ENCODE data around the gene PDSS2.
A peak's percentile ranks its signal among the peaks of the same experiment; 100 is the strongest.

PDSS2 gene

DNA sequence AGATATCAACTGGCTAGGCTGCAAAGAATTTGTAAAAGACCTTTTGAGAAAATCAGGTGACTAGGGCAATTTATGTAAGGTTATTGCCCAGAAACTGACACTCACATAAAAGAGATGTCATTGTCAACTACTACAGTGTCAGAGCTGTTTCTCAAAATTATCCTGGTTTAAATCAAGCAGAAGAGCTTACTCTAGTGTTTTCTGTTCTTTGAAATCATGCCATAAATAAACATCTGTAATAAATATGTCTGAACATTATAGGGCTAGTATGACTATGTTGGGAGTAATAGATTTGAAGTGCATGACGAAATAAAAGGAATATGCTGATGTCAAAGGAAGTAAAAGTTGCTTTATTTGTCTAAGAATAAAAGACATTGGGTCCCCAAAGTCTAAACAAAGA is 11.0 kb upstream of the PDSS2 start:
- no peak for DNase-seq (ENCODE audit: low read depth)
- H3K4me3 ChIP-seq (ENCODE audit: low read depth, low read length), result no peak overlapping the region
- TF ChIP-seq, protein P1, sequence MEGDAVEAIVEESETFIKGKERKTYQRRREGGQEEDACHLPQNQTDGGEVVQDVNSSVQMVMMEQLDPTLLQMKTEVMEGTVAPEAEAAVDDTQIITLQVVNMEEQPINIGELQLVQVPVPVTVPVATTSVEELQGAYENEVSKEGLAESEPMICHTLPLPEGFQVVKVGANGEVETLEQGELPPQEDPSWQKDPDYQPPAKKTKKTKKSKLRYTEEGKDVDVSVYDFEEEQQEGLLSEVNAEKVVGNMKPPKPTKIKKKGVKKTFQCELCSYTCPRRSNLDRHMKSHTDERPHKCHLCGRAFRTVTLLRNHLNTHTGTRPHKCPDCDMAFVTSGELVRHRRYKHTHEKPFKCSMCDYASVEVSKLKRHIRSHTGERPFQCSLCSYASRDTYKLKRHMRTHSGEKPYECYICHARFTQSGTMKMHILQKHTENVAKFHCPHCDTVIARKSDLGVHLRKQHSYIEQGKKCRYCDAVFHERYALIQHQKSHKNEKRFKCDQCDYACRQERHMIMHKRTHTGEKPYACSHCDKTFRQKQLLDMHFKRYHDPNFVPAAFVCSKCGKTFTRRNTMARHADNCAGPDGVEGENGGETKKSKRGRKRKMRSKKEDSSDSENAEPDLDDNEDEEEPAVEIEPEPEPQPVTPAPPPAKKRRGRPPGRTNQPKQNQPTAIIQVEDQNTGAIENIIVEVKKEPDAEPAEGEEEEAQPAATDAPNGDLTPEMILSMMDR (IDR thresholded peaks at IDR 0.05; ENCODE audit: control insufficient read depth, extremely low read depth, insufficient read depth), result no peak

DNA sequence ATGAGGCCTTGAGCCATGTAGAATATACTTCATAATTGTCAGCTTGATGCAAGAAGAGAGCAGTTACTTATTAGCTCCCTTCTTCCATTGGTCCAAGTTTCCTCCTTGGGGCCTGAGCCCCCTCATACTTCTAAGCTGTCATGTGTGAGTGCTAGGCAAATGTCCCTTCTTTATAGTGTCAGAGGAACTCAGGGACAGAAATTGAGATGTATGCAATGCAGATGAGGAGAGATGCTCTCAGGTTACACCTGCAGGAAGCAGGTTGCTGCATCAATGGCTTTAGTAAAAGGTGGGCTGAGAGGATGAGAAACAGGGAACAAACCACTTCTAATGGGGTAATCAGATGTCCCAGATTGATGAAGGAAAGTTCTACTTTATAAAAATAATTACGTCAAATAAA is 6.7 kb upstream of the PDSS2 start:
- no peak overlapping the region for H3K4me3 ChIP-seq (ENCODE audit: low read depth, low read length)
- TF ChIP-seq, protein P1 (IDR thresholded peaks at IDR 0.05; ENCODE audit: control insufficient read depth, extremely low read depth, insufficient read depth), result no peak
- DNase-seq (ENCODE audit: low read depth), result no peak

DNA sequence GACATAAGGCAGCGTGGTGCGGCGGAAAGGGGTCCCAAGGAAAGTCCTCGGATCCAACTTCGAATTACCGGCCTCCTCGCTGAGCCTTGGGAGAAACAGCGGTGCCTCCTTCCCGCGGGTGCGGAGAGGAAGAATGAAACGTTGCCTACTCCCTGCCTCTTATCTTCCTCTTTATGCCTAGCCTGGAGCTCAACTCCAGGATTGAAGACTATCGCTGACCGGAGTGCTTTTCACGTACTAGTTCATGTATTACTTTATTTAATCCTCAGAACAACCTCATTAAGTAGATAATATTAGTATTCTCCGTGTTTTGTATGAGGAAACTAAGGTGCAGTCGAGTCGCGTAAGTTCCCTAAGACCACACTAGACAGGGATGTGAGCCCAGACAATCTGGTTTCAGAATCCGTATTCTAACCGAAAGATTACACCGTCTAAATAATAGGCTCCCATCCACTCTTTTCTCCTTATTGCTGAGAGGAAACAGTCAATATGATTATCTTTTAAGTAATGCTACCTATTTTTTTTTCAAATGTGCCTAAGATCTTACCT is 793 bp upstream of the PDSS2 start:
- TF ChIP-seq, protein P1 (IDR thresholded peaks at IDR 0.05; ENCODE audit: control insufficient read depth, extremely low read depth, insufficient read depth), result no peak
- H3K4me3 ChIP-seq (ENCODE audit: low read depth, low read length), result peak overlapping the region; percentile 97
- no peak for DNase-seq (ENCODE audit: low read depth)

DNA sequence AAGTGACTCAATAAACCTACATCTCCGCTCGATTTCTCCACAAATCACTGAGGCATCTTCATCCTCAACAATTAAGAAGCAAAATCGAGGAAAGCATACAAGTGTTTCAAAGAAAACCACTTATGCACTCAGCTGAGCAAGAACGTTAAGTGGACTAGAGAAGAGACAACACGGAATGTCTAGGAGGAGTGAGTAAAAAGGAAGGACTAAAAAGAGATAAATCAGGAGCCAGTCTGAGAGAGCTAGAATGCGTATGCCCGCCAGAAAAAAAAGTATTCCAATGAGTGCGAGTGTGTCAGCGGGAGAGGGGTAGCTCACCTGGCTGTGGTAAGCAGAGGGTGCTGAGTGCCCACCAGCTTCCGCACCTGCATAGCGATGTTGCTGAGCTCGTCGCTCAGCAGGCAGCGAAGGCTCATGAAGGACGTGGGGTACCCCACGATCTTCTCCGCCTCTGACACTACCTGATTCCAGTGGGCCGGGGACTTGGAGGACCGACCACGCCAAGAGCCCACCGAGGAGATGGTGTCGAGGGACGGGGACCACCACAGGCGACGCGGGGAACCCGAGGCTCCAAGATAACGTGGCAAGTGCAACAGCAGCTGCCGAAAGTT is 587 bp downstream of the PDSS2 start:
- TF ChIP-seq, protein P1 (IDR thresholded peaks at IDR 0.05; ENCODE audit: control insufficient read depth, extremely low read depth, insufficient read depth), result no peak
- H3K4me3 ChIP-seq (ENCODE audit: low read depth, low read length), result peak overlapping the region; percentile 97
- no peak for DNase-seq (ENCODE audit: low read depth)

DNA sequence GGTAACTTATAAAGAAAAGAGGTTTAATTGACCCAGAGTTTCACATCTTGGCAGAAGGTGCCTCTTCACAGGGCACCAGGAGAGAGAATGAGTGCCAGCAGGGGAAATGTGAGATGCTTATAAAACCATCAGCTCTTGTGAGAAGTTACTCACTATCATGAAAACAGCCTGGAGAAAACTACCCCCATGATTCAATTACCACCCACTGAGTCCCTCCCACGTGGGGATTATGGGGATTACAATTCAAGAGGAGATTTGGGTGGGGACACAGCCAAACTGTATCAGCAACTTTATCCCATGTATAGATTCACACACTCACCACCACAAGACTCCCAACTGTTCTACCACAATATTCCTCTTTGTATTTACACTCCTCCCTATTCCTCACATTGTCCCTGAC is 10.6 kb downstream of the PDSS2 start:
- TF ChIP-seq, protein P1 (IDR thresholded peaks at IDR 0.05; ENCODE audit: control insufficient read depth, extremely low read depth, insufficient read depth), result no peak
- no peak overlapping the region for H3K4me3 ChIP-seq (ENCODE audit: low read depth, low read length)
- no peak for DNase-seq (ENCODE audit: low read depth)

DNA sequence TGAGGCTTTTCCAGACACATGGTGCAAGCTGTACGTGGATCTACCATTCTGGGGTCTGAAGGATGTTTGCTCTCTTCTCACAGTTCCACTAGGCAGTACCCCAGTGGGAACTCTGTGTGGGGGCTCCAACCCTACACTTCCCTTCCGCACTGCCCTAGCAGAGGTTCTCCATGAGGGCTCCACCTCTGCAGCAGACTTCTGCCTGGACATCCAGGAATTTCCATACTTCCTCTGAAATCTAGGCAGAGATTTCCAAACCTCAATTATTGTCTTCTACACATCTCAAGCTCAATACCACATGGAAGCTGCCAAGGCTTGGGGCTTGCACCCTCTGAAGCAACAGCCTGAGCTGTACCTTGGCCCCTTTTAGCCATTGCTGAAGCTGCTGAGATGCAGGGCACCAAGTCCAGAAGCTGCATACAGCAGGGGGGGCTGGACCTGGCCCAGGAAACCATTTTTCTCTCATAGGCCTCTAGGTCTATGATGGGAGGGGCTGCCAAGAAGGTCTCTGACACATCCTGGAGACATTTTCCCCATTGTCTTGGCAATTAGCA is 11.6 kb downstream of the PDSS2 start:
- no peak overlapping the region for H3K4me3 ChIP-seq (ENCODE audit: low read depth, low read length)
- DNase-seq (ENCODE audit: low read depth), result no peak
- TF ChIP-seq, protein P1 (IDR thresholded peaks at IDR 0.05; ENCODE audit: control insufficient read depth, extremely low read depth, insufficient read depth), result no peak

DNA sequence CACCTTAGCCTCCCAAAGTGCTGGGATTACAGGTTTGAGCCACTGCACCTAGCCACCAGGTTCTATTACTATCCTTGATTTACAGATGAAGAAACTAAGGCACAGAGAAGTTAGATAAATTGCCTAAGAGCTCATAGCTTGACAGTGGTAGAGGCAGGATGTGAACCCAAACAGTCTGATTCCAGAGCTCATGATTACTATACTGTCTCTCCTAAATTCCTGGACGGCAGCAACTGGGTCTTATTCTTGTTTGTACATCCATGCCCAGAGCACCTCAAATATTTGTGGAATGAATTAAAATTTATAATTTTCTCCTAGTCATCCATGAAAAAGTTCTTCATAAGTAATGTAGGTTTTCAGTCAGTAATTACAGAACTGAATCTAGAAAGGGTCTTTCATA is 15.1 kb downstream of the PDSS2 start:
- TF ChIP-seq, protein P1 (IDR thresholded peaks at IDR 0.05; ENCODE audit: control insufficient read depth, extremely low read depth, insufficient read depth), result no peak
- DNase-seq (ENCODE audit: low read depth), result no peak
- H3K4me3 ChIP-seq (ENCODE audit: low read depth, low read length), result no peak overlapping the region
